Islet precursor cell (in vitro differentiated cells): ENCODE results near the gene TRAF6.
"Not testable (repeated sequence)": the region's sequence is repeated elsewhere in the genome, so short reads cannot be mapped to it uniquely, and the experiment has no call there.

Experiments
- DNase-seq: peaks from one replicate; pipeline ENCODE4 v3.0.0-alpha.2; 2018

The TRAF6 gene

GRCh38 chr11:36509694-36510593 lies at the start of gene TRAF6:
Gene TRAF6 (minus strand): TSS chr11:36510272. CDS start chr11:36501515, 8,757 bp downstream.
- DNase-seq = peak; percentile 92

- no peak for DNase-seq
Observed at GRCh38 chr11:36558571-36559413, 48.7 kb upstream of the TRAF6 start.

GRCh38 chr11:36557991-36558390 lies 47.9 kb upstream of the TRAF6 start:
- DNase-seq = no peak

GRCh38 chr11:36557390-36557789 lies 47.3 kb upstream of the TRAF6 start:
- not testable (repeated sequence) for DNase-seq

GRCh38 chr11:36550385-36551115 lies 40.5 kb upstream of the TRAF6 start:
- DNase-seq = no peak

GRCh38 chr11:36540998-36541397 lies 30.9 kb upstream of the TRAF6 start:
- peak; percentile 72 for DNase-seq

- DNase-seq = no peak
Observed at GRCh38 chr11:36534276-36534840, 24.3 kb upstream of the TRAF6 start.

GRCh38 chr11:36532941-36533601 lies 23.0 kb upstream of the TRAF6 start:
- no peak for DNase-seq

GRCh38 chr11:36530840-36531239 lies 20.8 kb upstream of the TRAF6 start:
- no peak for DNase-seq

GRCh38 chr11:36513965-36514364 lies 3.9 kb upstream of the TRAF6 start:
- no peak for DNase-seq

- DNase-seq = no peak
Observed at GRCh38 chr11:36512016-36512415, 1.9 kb upstream of the TRAF6 start.

- DNase-seq = not testable (repeated sequence)
Observed at GRCh38 chr11:36511062-36511461, 990 bp upstream of the TRAF6 start.

- no peak for DNase-seq
Observed at GRCh38 chr11:36510594-36510942, 496 bp upstream of the TRAF6 start.

GRCh38 chr11:36509201-36509639 lies 852 bp downstream of the TRAF6 start:
- DNase-seq = no peak

GRCh38 chr11:36508743-36509142 lies 1.3 kb downstream of the TRAF6 start:
- DNase-seq = no peak

GRCh38 chr11:36507824-36508489 lies 2.1 kb downstream of the TRAF6 start:
- DNase-seq = no peak

- DNase-seq = no peak
Observed at GRCh38 chr11:36501236-36501635, 8.8 kb downstream of the TRAF6 start.

- DNase-seq = peak; percentile 91
Observed at GRCh38 chr11:36500315-36500721, 9.8 kb downstream of the TRAF6 start.

GRCh38 chr11:36499315-36499714 lies 10.8 kb downstream of the TRAF6 start:
- DNase-seq = no peak

GRCh38 chr11:36498721-36499120 lies 11.4 kb downstream of the TRAF6 start:
- no peak for DNase-seq

GRCh38 chr11:36493332-36493731 lies 16.7 kb downstream of the TRAF6 start:
- no peak for DNase-seq
